HG03095 (cell line): ENCODE data around the gene CCP110.

Source experiments
- ATAC-seq: cut with Tn5 transposase; IDR thresholded peaks from one replicate; pipeline ENCODE4 v1.9.1; 2021; ENCODE audit warnings: moderate library complexity; ENCODE audit not compliant: unreplicated experiment

The CCP110 gene

DNA sequence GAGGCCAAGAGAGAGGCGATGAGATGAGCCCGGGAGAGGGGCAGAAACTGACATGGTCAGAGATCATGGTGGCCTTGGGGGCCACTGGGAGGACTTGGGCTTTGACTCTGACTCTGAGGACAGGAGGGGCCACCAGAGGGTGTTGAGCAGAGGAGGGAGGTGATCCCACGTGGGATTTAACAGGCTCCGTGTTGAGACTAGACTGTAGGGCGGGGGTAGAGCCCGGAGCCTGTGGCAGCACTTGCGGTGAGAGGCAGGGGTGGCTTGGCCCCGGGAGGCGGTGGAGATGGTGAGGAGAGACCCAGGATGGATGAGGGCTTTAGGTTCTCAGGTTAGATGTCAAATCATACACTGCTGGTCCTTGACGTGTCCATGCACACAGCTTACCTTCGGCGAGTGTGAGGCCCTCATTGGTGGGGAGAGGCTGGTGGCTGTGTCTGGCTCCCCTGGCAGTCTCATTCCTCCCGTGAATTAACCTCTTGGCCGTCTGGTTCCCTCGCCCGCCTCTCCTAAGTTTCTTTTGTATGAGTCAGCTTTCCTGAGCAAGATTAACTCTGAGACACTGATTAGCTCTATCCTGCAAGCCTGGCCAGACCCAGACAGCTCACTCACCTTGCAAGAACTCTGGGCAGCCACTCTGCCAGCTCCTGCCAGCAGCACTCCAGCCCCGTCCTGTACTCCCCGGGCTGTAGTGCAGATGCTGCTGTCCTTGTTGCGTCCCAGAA lies 71.5 kb downstream of the CCP110 start:
- no peak for ATAC-seq

DNA sequence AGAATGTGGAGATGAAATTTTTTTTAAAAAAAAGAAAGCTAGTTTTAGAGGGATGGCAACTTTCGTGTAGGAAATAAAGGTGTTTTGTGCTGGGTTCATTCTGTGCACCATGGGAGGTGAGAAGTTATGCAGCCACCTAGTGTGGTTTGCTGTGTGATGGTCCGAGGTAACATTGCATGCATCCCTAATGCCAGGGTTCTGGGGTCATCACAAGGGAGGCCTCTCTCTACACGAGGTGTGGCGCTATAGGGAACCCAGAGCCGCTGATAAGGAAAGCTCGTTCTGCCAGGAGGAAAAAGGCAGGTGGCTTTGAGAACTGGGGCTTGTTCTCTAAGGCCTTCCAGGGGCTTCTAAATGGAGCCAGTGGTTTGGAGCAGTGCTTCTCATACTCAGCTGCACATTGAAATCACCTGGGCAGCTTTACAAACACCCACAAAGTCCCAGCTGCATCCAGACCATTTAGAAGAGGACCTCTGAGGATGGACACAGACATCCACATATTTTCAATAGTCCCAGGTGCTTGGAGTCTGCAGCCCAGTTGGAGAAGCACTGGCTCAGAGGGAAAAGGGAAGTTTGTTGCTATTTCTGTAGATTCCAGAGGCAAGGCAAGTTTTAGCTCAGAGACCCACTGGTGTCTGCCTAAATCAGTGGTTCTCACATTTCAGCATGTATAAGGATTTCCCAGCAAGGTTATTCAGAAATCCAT lies 75.2 kb downstream of the CCP110 start:
- no peak for ATAC-seq

DNA sequence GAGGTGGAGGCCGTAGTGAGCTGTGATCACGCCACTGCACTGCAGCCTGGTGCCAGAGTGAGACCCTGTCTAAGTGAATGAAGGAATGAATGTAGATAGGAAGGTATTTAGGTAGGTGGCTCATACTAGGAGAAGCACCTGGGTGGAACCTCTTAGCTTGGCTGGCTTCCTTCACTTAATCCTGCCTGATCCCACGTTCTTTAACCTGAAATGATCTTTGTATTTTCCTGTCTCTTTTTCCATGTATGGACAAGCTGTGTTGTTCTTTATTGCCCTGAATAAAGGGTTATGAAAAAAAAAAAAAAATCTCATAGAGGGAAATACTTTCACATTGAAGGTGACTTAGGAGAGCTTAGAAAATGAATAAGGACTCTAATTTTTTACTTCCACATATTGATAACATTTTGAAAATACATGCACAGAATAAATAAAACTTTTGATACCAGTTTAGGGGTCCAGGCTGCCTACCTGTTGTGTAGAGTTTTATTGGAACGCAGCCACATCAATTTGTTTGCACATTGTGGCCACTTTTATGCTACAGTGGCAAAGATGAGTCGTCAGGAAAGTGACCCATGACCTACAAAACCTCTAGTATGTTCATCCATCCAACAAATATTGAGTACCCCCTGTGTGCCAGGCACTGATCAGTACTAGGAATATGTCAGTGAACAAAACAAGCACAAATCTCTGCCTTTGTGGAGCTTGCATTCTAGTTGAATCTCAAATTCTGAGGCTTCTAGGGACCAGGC lies 76.4 kb downstream of the CCP110 start:
- no peak for ATAC-seq

DNA sequence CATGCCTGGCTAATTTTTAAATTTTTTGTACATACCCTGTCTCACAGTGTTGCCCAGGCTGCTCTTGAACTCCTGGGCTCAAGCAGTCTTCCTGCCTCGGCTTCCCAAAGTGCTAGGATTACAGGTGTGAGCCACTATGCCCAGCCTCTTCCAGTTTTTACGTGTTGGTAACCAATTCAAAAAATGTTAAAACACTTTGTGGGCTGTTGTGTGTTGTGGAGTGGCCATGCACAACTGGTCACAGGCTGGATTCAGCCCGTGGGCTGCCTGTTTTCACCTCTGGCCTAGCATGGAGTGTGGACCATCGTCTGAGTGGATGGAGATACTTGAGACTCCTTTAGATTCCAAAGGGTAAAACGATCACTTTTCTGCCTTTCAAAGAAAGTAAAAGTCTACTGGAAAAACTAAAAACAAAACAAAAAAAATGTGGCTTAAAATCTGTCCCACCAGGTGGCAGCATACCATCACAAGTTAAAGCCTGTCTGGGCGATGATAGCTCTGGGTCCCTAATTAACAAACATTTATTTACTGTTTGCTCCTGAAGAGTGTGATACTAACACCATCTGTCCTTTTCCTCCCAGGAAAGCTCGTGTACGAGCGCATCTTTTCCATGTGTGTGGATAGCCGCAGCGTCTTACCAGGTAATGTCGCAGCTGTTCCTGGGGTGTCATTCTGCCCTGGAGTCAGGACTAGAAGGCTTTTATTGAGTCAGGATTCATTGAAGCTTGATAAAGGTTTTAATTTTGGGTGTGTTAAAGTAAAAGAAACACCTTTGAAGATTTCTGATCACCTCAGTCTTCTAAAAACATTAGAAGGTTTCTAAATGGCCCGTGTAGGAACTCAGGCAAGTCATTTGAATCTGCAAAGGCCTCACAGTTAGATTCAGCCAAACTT lies 77.6 kb downstream of the CCP110 start:
- ATAC-seq = no peak
